HG02571 (cell line): Measurements from ENCODE around the gene ZNF142.

ENCODE experiments used
- ATAC-seq: cut with Tn5 transposase; IDR thresholded peaks from one replicate; pipeline ENCODE4 v1.9.1; 2021; ENCODE audit warnings: mild to moderate bottlenecking, moderate library complexity; ENCODE audit not compliant: unreplicated experiment

Gene ZNF142

GRCh38 chr2:218605432-218605831, 54.0 kb downstream of the ZNF142 start:
- no peak for ATAC-seq
